Endometrial microvascular endothelial cells (primary cell): ENCODE measurements around the gene CR2. TPM values are rescaled to one million over a fixed set of nuclear protein-coding genes. Genes with fewer than 3 reads are reported as not detected.
"Not testable (repeated sequence)": the region's sequence is repeated elsewhere in the genome, so short reads cannot be mapped to it uniquely, and the experiment has no call there.

Source experiments
- in situ Hi-C: cut with HindIII; loops from 2 replicates; pipeline ENCODE4 v1.10.0; 2017; ENCODE audit warnings: low sequenced_read_pairs, low pct_unique_long_range_greater_than_20kb; ENCODE audit errors: inconsistent ontology term
- total RNA-seq: library from RNA; depleted of rRNA; stranded (reverse); fragments of >200 nt; gene quantifications from one replicate; pipeline ENCODE4 v1.2.3, GENCODE V29; 2015; ENCODE audit errors: inconsistent ontology term

Gene CR2
- total RNA-seq, 1 donor from 2014 or later, result not detected

DNA sequence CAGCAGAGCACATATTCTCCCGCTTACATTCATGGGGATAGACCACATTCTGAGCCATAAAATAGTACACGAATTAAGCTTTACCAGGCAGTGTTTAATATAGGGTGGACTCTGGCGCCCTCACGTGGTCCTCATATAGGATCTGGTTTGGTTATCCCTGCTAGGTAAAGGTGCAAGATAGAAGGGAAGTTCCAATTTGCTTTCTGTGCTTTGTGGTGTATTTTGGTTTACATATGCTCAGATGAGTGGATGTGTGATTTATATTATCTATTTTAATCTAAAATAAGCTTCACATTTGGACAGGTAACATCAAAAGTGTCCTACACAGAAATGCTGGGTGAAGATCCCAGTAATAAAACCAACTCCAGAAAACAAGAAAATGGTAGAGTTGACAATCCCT, 45.4 kb downstream of the CR2 start:
- in situ Hi-C loops, result no loop called here

DNA sequence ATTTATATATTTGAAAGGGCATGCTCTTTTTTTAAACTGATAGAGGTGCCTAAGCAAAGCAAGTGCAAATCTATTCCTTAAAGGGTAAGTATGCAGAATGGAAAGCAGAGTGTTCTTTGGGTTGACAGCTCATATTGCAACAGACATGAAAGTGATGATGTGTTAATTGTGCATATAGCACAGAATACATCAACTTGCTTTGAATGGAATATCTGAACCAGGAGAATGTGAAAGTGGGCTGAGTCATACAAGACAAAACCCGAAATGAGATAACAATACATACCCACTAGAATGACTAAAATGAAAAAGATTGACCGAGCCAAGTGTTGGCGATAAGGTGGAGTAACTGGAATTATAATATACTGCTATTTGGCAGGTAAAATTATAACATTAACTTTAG, 46.2 kb downstream of the CR2 start:
- in situ Hi-C loops, result no loop called here

DNA sequence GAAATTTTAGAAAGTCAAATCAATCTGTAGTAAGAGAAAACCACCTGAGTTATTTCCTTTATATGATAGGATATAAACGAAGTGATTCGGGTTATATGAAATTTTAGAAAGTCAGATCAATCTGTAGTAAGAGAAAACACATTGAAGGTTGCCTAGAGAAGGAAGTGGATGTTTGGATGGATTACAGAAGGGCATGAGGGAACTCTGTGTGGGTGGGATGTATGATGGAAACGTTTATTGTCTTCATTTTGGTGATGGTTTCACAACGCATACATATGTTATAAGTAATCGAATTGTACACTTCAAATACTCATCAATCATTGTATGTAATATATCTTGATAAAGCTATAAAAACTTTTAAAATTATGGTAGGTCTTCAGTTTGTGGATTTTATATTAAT, 46.9 kb downstream of the CR2 start:
- in situ Hi-C loops, result no loop called here

DNA sequence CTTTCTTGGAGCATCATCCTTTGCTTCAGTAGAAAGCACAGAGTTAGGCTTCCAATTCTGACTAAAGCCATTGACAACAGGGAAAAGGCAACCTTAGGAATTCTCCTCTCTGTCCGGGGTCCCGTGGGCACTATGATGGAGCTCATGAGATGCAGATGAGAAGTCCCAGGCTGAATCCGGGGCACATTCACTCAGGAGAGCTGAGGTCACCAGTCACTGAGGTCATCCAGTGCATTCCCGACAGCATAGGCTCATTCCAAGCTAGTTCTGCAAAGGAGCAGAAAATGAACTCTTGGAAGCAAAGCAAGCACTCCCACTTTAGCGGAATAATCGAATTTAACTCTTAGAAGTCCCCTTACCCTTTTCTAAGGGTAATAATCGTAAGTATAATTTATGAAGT, 48.6 kb downstream of the CR2 start:
- in situ Hi-C loops, result no loop called here

DNA sequence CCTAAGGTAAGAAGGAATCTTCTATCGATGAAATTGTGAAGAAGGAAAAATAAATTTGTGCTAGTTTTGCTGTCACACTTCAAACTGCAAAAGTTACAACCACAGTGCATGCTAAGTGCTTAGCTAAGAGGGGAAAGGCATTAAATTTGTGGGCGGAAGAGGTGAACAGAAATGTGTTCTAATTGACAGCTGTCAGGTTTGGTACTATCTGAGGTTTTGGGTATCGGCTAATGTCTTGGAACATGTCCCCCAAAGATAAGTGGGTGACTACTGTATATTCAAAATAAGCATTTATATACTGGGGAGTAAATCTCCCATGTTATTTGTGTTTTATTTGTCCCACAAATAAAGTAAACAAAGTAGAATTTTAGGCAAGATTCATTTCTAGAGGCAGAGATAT, 49.8 kb downstream of the CR2 start:
- in situ Hi-C loops, result no loop called here

DNA sequence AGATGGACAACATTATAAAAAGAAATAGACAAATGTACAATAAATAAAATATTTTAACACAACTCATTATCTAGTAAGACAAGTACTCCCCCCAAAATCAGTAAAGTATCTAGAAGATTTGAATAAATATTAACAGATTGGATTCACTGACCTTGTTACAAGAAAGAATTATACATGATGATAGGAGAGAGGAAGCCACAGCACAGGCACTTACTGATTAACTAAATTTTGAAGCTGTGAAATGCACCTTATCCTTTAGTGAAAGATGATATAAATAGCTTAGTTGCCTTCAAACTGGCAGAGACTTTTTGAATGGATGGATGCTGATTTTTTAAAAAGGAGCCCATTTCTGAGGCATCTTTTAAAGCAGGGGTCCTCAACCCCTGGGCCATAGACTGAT, 50.3 kb downstream of the CR2 start:
- in situ Hi-C loops, result no loop called here

DNA sequence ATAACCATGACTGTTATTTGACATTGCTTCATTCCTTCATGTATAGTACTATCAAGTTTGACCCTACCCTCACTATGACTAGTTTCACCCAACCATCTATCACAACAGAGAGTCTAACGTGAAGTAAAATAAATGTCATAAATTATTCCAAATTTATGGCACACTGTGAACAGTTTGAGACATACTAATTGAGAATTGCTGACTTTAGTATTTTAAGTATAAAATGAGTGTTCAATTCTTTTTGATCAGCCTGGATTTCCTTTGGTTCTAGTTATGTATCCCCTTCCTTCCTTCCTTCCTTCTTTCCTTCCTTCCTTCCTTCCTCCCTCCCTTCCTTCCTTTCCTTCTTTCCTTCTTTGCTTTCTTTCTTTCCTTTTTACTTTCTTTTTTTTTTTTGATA, 56.3 kb downstream of the CR2 start:
- in situ Hi-C loops, result no loop called here

DNA sequence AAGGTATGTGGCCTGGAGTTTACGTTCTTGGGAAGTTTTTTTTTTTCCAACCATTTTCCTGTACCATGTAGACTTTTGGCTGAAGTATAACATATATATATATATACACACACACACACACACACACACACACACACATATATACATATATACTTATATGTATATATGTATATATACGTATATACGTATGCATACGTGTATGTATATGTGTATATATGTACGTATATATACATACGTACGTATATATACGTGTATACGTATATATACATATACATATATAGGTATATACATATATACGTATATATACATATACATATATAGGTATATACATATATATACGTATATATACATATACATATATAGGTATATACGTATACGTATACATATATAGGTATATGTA, 60.8 kb downstream of the CR2 start:
- in situ Hi-C loops, result no loop called here

DNA sequence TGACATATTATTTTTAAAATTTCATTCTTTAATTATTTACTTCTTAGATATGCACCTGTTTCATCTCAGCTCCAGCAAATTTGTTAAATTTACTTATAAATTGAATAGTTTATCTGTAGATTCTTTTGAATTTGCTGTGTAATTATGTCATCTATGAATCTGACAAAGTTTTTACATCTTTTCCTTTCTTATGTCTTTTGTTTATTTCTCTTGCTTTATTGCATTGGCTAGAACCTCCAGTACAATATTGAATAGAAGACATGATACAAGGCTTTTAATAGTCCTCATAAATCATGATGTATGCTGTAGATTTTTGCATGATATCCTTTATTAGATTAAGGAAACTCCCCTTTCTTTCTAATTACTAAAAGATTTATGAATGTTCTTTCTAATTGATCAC, 62.6 kb downstream of the CR2 start:
- in situ Hi-C loops, result no loop called here

DNA sequence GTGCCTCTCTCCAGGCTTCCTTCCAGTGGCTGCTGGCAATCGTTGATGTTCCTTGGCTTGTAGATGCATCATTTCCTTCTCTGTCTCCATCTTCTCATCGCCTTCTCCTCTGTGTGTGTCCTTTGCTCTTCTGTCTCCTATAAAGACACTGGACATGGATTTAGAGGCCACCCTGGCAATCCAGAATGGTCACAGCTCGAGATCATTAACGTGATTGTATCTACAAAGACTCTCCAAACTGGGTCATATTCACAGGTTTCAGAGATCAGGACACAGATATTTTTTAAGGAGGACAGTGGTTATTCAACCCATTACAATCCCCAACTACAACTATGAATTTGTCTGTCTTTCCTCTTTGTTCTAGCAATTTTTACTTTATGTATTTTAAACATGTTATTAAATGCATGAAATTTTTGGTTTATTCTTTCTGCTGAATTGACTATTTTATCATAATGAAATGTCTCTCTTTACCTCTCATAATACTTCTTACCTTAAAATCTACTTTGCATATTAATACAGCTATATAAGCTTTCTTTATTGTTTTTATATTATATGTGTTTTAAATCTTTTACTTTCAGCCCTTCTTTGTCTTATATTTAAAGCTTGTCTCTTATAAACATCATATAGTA, 64.6 kb downstream of the CR2 start:
- in situ Hi-C loops, result no loop called here

DNA sequence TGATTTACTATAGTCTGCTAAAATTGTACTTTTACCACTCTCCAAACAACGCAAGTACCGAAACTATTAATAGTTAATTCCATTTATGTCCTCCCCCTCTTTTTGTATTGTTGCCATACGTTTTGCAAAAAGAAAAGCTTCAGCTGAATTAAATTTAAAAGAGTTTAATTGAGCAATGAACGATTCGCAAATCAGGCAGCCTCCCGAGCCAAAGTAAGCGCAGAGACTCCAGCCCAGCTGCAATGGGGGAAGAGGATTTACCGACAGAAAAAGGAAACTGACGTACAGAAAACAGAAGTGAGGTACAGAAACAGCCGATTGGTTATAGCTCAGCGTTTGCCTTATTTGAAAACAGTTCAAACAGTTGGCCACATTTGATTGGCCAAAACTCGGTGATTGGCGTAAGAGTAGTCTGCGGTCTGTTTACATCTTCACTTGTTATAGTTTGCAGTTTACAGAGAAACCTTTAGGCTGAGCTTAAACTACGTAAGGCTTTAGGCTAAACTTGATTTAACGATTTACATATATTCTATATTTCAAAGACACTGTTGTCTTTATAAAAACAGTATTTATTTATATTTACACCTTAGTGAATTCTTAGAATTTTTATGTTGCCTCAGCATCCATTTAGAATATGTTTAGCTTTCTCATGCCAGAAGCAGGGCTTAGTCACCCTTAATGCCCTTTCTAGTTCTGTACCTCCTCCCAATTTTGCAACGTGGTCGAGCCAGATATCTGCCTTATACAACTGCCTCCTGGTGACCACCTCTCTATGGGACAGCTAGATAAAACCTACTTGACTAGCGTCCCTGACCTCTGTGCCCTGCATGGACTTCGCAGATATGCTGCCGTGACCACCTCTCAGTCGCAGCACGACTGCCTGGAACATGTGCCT, 65.6 kb downstream of the CR2 start:
- in situ Hi-C loops, result no loop called here

DNA sequence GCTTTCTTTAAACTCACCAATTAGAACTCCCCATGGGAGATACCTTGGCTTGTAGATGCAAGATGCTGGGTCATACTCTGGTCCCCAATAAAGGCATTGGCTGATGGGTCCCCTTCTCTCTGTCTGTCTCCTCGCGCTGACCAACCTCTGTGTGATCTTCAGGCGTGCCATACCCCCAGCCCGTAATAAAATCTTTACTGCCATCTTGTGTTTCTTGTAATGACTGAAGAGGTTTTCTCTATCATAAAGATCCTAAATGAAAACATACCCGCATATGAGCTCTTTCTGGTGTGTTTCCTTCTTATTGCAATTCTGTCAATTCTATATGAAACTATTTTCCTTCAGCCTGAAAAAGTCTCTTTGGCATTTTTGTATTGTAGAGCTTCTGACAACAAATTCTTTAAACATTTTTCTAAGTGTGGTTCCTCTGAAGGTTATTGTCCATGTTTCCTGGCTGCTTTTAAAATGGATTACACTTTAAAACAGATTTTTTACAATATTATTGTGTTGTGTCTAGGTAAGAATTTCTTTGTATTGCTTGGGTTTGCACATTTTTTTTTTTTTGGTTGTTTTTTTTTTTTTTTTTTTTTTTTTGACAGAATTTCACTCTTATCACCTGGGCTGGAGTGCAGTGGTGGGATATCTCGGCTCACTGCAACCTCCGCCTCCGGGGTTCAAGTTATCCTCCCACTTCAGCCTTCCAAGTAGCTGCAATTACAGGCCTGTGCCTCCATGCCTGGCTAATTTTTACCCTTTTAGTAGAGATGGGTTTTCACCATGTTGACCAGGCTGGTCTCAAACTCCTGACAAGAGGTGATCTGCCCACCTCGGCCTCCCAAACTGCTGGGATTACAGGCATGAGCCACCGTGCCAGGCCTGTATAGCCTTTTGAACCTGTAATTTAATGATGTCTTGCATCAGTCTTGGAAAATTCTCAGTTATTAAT, 66.5 kb downstream of the CR2 start:
- in situ Hi-C loops, result not testable (repeated sequence)

DNA sequence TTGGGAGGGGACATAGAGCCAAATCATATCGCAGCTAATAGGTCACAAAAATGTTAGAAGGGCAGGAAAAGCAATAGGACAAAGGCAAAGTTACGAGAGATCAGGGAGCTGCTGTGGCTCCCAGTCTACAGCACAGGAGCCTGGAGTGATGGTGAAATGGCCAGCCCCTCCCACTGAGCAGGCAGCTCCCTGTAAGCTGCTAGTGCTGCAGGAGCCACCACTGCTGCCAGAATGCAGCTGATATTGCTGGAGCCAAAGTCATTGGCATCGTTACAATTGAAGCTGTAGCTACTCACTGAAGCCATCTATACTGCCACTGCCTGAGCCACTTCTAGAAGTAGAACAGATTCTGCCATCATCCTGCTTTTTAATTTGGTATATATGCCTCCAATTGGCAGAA, 71.1 kb downstream of the CR2 start:
- in situ Hi-C loops, result not testable (repeated sequence)

DNA sequence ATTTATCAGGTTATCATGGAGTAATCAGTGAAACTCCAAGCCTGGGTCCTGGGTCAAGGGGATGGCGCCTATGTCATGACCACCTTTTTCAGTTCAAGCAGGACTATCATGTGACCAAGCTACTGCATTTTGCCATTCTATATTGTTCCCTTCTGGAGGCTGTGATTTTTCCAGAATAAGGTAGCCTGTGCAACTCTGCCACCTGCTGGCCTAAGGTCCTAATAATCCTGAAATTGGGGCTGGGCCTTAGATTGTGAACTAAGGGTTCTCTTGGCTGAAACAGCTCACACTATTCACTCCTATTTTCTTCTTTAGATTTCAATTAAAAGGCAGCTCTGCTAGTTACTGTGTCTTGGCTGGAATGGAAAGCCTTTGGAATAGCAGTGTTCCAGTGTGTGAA, 74.3 kb downstream of the CR2 start:
- in situ Hi-C loops, result not testable (repeated sequence)

DNA sequence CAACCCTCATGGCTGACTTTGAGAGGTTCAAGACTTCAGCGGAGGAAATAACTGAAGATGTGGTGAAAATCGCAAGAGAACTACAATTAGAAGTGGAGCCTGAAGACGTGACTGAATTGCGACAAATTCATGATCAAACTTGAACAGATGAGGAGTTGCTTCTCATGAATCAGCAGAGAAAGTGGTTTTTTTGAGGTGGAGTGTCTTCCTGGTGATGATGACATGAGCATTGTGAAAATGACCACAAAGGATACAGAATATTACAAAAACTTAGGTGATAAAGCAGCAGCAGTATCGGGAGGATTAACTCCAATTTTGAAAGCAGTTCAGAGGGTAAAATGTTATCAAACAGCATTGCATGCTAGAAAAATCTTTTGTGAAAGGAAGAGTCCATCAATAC, 82.1 kb downstream of the CR2 start:
- in situ Hi-C loops, result not testable (repeated sequence)

Other genes starting within 250 kb of the CR2 start
- gene CD55, start 132.7 kb upstream of the CR2 start, total RNA-seq, result 180 TPM
- not detected for gene CR1, start 41.8 kb downstream of the CR2 start, total RNA-seq
- gene CR1L, start 190.8 kb downstream of the CR2 start, total RNA-seq, result not detected